ENCODE results near the gene SMAGP.
"Not testable (repeated sequence)": the region's sequence is repeated elsewhere in the genome, so short reads cannot be mapped to it uniquely, and the experiment has no call there.

Gene SMAGP

GRCh38 chr12:51263341-51263740 is 6.9 kb downstream of the SMAGP start:
- no peak for DNase-seq

GRCh38 chr12:51262758-51263177 is 7.4 kb downstream of the SMAGP start:
- peak; percentile 19 for DNase-seq

GRCh38 chr12:51259600-51259999 is 10.6 kb downstream of the SMAGP start:
- DNase-seq: not testable (repeated sequence)

GRCh38 chr12:51254536-51254935 is 15.7 kb downstream of the SMAGP start:
- DNase-seq: no peak

GRCh38 chr12:51253276-51253675 is 16.9 kb downstream of the SMAGP start:
- no peak for DNase-seq

- DNase-seq: no peak
Measured at GRCh38 chr12:51247523-51248206, 22.6 kb downstream of the SMAGP start.

GRCh38 chr12:51246254-51246853 is 23.9 kb downstream of the SMAGP start:
- no peak for DNase-seq

GRCh38 chr12:51245476-51246253 is 24.6 kb downstream of the SMAGP start:
- no peak for DNase-seq

GRCh38 chr12:51244269-51244668 is 25.9 kb downstream of the SMAGP start:
- no peak for DNase-seq

GRCh38 chr12:51242876-51243275 is 27.3 kb downstream of the SMAGP start:
- DNase-seq: no peak

- no peak for DNase-seq
Measured at GRCh38 chr12:51242120-51242519, 28.1 kb downstream of the SMAGP start.

GRCh38 chr12:51240971-51241370 is 29.2 kb downstream of the SMAGP start:
- DNase-seq: no peak

GRCh38 chr12:51238510-51239334 is 31.5 kb downstream of the SMAGP start, which contains the start of gene DAZAP2:
TSS of gene DAZAP2 (plus strand) at chr12:51238826. CDS start at chr12:51238908, 82 bp downstream.
- peak; percentile 90 for DNase-seq

GRCh38 chr12:51238037-51238509 is 32.1 kb downstream of the SMAGP start:
- peak; percentile 17 for DNase-seq

- no peak for DNase-seq
Measured at GRCh38 chr12:51234530-51234929, 35.7 kb downstream of the SMAGP start.

- DNase-seq: no peak
Measured at GRCh38 chr12:51232642-51233041, 37.6 kb downstream of the SMAGP start.

GRCh38 chr12:51229116-51229809 is 41.0 kb downstream of the SMAGP start:
- no peak for DNase-seq

- no peak for DNase-seq
Measured at GRCh38 chr12:51227962-51228361, 42.3 kb downstream of the SMAGP start.

- DNase-seq: not testable (repeated sequence)
Measured at GRCh38 chr12:51227112-51227511, 43.1 kb downstream of the SMAGP start.

GRCh38 chr12:51225771-51226170 is 44.4 kb downstream of the SMAGP start:
- no peak for DNase-seq

- no peak for DNase-seq
Measured at GRCh38 chr12:51225234-51225633, 45.0 kb downstream of the SMAGP start.

GRCh38 chr12:51224625-51225024 is 45.6 kb downstream of the SMAGP start:
- no peak for DNase-seq
